Activated naive CD4-positive, alpha-beta T cell (primary cell): ENCODE measurements around the gene LSMEM2.
A peak's percentile ranks its signal among the peaks of the same experiment; 100 is the strongest.
"Not testable (repeated sequence)": the region's sequence is repeated elsewhere in the genome, so short reads cannot be mapped to it uniquely, and the experiment has no call there.

Experiments used
- DNase-seq, 4 experiments: peaks; one replicate each; lab custom pipeline; 2025; lab: John Stamatoyannopoulos, UW

The LSMEM2 gene

GRCh38 chr3:50278123-50278879, 586 bp upstream of the LSMEM2 start:
- no peak for DNase-seq

- DNase-seq = no peak
Measured at GRCh38 chr3:50279255-50280016, 549 bp downstream of the LSMEM2 start.

DNA sequence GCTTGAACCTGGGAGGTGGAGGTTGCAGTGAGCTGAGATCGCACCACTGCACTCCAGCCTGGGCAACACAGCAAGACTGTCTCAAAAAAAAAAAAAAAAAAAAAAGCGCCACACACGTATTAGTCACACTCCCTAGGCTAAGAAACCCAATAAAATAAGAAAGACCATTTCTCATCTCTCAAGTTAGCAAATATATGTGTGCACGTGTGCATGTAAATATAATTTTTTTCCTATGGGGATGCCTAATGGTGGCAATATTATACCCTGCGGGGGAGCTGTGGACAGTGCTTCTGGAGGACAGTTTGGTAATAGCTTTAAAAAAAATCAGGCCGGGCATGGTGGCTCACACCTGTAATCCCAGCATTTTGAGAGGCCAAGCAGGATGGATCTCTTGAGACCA, 5.2 kb downstream of the LSMEM2 start:
- not testable (repeated sequence) for DNase-seq

GRCh38 chr3:50286322-50287227, 7.7 kb downstream of the LSMEM2 start:
- DNase-seq = no peak

DNA sequence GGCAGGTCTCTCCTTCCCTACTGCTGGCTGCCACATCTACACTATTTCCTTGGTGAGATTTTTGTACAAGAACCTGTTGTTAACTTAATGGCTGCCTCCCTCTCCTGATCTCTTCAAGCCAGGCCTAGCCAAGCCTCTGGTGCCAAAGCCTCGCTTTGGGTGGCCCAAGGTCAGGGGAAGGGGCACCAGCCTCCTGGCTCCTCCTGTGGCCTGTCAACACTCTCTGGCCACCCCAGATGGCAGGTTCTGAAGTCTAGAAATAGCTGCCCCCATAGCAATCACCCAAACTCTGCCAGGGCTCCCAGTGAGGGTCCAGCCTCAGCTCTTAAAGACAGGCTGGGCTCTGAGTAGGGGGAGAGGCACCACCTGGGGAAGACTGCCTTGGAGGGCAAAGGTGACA, 8.4 kb downstream of the LSMEM2 start:
- DNase-seq = no peak

GRCh38 chr3:50288387-50289007, 9.6 kb downstream of the LSMEM2 start:
- DNase-seq = no peak

GRCh38 chr3:50289130-50289529, 10.2 kb downstream of the LSMEM2 start:
- no peak for DNase-seq

DNA sequence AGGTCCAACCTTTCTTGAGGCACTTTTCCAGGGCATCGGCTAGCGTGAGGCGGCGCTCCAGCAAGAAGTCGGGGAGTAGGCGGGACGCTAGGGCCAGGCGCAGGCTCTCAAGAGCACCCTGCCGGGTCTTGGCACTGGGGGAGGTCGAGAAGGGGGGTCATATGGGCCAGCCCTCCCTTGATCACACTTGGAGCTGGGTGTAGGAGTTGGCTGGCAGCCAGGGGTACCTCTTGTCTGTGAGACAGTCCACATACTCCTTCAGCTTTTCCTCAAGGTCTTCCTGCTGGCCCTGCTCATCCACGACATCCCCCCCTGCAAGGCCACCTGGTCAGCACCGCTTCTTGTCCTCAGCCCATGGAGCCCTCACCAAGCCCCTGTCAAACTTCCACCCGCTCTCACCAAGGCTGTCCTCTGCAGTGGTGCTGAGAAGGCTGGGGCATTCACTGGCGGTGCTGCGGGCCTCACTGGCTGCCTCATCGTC, 11.3 kb downstream of the LSMEM2 start:
- no peak for DNase-seq

- DNase-seq = peak; percentile 83 to 93 (median 90)
Measured at GRCh38 chr3:50292159-50293078, 13.5 kb downstream of the LSMEM2 start, which contains the start of gene IFRD2. Gene IFRD2 (minus strand): TSS chr3:50292429. CDS start chr3:50292274, 155 bp downstream.

GRCh38 chr3:50293079-50293801, 14.4 kb downstream of the LSMEM2 start:
- no peak for DNase-seq

GRCh38 chr3:50294089-50294488, 15.2 kb downstream of the LSMEM2 start:
- DNase-seq = no peak

- no peak for DNase-seq
Measured at GRCh38 chr3:50294492-50295403, 15.9 kb downstream of the LSMEM2 start.

DNA sequence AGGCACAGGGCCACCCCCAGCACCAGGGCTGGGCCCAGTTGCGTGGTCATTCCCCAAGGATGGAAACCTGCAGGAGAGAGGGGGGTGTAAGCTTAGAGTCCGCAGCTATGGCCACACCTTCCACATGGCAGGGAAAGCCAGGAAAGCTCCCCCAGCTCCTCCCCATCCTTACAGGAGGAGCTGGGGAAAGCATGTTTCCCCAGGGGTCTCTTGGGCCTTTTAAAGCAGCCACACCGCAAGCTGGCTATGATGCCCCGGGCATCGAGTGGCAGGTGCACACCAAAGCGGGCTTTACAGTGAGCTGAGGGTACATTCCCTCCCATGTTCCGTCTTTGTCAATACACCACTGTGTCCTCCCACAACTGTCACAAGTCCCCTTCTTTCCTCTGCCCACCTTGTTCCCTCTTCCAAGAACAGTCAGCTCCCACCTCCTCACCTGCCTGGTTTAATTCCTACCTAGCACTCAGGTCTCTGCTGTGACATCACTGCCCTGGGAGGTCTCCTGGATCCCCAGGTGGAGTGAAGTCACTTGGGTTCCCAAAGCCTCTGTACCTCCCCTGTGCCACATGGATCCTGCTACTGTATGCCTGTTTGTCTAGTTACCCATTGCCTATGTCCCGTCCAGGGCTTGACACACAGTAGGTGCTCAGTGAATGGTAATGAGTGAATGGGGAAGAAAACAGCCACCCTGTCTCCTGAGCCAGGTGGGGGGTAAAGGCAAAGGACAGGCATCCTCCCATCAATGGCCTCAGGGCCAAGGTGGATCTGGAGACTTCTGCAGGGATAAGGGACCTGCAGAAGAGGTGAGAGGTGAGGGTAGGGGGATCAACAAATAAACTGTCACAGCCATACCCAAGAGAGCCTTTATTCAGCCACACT, 16.9 kb downstream of the LSMEM2 start:
- DNase-seq = no peak

DNA sequence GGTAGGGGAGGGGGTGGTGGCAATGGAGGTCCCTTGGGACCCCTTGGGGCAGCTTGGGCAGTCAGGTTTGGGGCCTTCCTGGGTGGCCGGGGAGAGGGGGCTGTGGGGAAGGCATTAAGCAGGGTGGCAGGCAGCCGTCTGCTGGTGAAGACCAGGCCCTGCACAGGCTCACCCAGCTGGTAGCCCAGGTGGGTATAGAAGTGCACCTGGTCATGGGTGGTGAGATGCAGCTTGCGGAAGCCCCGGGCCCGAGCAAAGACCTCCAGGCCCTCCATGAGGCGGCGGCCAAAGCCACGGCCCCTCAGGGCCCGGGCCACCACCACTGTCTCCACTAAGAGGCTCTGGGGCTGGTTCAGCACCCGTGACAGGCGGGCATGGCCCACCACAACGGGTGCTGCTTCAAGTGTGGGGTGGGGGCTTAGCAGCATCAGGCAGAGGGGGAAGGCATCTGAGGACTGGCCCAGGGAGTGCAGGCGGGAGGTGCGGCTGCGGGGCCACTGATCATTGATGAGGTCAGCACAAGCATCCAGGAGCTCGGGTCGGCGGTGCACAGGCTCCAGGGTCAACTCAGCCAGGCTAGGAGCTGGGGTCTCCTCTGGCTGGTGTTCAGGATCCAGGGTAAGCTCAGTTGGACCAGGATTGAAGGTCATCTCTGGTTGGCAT, 18.0 kb downstream of the LSMEM2 start:
- DNase-seq = no peak

DNA sequence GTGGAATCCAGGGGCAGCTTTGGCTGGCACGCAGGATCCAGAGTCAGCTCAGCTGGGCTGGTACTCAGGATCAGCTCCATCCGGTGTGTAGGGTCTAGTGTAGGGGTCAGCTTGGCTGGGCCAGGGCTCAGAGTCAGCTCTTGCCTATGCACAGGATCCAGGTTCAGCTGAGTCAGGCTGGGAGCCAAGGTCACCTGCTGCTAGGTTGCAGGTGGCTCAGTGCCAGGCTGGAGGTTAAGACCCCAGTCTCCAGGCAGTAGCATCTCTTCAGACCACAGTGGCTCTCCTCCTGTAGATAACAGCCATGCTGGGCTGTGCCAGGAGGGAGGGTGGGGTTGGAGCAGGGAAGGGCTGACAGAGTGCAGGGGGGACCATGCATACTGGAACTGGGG, 18.5 kb downstream of the LSMEM2 start:
- DNase-seq = no peak

DNA sequence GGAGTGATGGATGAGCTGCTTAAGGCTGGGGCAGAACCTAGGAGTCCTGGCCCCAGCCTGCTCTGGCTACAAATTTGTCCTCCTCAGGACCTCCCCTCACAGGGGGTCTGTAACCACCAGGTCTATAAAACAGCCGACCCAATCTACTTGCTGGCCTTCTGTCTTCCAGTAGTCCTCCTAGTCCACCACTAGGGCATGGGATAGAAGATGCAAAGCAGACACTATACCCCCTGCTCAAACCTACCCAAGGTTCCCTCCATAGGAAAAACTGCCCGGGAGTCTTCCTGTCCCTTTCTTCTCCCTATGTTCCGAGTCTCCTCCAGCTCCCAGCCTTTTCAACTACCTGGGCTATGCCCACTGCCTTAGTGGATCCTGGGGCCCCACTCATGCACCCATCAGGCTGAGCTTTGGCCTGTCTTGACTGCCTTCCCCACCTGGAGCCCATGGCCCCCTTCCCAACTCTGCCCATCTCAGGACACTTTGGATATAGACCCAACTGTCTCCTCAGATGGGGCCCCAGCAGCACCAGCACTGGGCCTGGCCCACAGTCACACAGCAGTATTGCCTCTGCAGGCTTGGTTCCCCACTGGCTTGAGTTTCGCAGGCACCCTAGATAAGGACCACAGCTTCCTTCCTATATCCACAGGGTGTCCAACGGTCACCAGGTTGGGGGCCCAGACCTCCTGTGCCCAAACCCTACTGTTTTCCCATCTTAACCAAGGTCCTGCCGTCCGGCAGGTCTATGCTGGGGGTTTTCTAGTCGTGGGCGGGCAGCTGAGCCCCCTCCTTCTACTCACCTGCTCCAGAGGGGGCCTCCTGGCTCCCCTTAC, 19.2 kb downstream of the LSMEM2 start:
- no peak for DNase-seq
